ENCODE results near the gene MLC1. TPM values are rescaled to one million over a fixed set of nuclear protein-coding genes. Genes with fewer than 3 reads are reported as not detected.

Gene MLC1
- total and polyA plus RNA-seq, 8 donors, result 0.39 to 3.0 (median 2.1) TPM

GRCh38 chr22:50025993-50026392, 59.2 kb downstream of the MLC1 start:
- ATAC-seq (no peak), DNase-seq (no peak)
- Histone ChIP-seq H3K36me3 (no peaks in the 10 kb centered on the region), H3K4me3 (no peak overlapping the region), H3K27ac (no peak overlapping the region), H3K9me3 (no peaks in the 10 kb centered on the region), H3K4me1 (peaks cover 3 to 10% of the 10 kb centered on the region in 2 donors), H3K27me3 (peaks cover 5 to 38% of the 10 kb centered on the region in 2 donors)
- TF ChIP-seq, protein P1, sequence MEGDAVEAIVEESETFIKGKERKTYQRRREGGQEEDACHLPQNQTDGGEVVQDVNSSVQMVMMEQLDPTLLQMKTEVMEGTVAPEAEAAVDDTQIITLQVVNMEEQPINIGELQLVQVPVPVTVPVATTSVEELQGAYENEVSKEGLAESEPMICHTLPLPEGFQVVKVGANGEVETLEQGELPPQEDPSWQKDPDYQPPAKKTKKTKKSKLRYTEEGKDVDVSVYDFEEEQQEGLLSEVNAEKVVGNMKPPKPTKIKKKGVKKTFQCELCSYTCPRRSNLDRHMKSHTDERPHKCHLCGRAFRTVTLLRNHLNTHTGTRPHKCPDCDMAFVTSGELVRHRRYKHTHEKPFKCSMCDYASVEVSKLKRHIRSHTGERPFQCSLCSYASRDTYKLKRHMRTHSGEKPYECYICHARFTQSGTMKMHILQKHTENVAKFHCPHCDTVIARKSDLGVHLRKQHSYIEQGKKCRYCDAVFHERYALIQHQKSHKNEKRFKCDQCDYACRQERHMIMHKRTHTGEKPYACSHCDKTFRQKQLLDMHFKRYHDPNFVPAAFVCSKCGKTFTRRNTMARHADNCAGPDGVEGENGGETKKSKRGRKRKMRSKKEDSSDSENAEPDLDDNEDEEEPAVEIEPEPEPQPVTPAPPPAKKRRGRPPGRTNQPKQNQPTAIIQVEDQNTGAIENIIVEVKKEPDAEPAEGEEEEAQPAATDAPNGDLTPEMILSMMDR (IDR thresholded peaks at IDR 0.05), result no peak
- intact Hi-C loops (cut with DNase I), result no loop called here

GRCh38 chr22:50022171-50022819, 62.9 kb downstream of the MLC1 start:
- Histone ChIP-seq H3K27ac (no peak overlapping the region), H3K36me3 (no peaks in the 10 kb centered on the region), H3K27me3 (peaks cover 12 to 30% of the 10 kb centered on the region in 2 donors), H3K4me1 (no peaks in the 10 kb centered on the region), H3K4me3 (no peak overlapping the region), H3K9me3 (no peaks in the 10 kb centered on the region)
- intact Hi-C loops (cut with DNase I), result no loop called here
- no peak for ATAC-seq
- TF ChIP-seq, protein P1 (IDR thresholded peaks at IDR 0.05), result no peak
- DNase-seq, result no peak

GRCh38 chr22:50020606-50021005, 64.6 kb downstream of the MLC1 start:
- Histone ChIP-seq H3K27me3 (peaks cover 22 to 42% of the 10 kb centered on the region in 2 donors), H3K36me3 (no peaks in the 10 kb centered on the region), H3K27ac (no peak overlapping the region), H3K4me3 (no peak overlapping the region), H3K9me3 (no peaks in the 10 kb centered on the region), H3K4me1 (no peaks in the 10 kb centered on the region)
- intact Hi-C loops (cut with DNase I), result no loop called here
- DNase-seq, result no peak
- TF ChIP-seq, protein P1 (IDR thresholded peaks at IDR 0.05), result no peak
- ATAC-seq, result no peak

DNA sequence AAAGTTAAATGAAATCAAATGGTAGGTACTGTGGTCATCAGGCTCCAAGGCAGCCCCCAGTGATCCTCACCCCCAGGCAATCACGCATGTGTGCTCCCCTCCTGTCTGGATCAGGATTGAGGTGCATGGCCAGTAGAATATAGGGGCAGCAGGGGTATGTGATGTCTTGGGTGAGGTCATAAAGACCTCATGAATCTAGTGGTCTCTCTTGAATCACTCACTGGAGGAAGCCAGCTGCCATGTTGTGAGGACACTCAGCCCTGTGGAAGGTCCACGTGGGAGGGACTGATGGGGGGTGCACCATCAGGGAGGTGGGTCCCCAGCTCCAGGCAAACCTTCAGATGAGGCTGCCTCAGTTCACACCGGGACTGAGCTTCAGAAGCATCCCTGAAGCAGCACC, 65.9 kb downstream of the MLC1 start:
- no peak overlapping the region for H3K4me3 ChIP-seq
- H3K4me1 ChIP-seq, result peaks cover 5 to 7% of the 10 kb centered on the region in 2 donors
- DNase-seq (no peak), ATAC-seq (no peak)
- H3K9me3 ChIP-seq, result no peaks in the 10 kb centered on the region
- intact Hi-C loops (cut with DNase I), result no loop called here
- TF ChIP-seq, protein P1 (IDR thresholded peaks at IDR 0.05), result no peak
- H3K27me3 ChIP-seq, result peaks cover 31 to 49% of the 10 kb centered on the region in 2 donors
- H3K36me3 ChIP-seq, result no peaks in the 10 kb centered on the region
- H3K27ac ChIP-seq, result no peak overlapping the region

- peaks cover 35 to 55% of the 10 kb centered on the region in 2 donors for H3K27me3 ChIP-seq
- ATAC-seq, result no peak
- H3K4me1 ChIP-seq, result peaks cover 5 to 7% of the 10 kb centered on the region in 2 donors
These were observed 66.5 kb downstream of the MLC1 start for GRCh38 chr22:50018608-50019285.

More at GRCh38 chr22:50018608-50019285, 66.5 kb downstream of the MLC1 start:
- no peak overlapping the region for H3K27ac ChIP-seq
- TF ChIP-seq, protein P1 (IDR thresholded peaks at IDR 0.05), result no peak
- H3K4me3 ChIP-seq, result no peak overlapping the region
- H3K36me3 ChIP-seq, result no peaks in the 10 kb centered on the region
- DNase-seq, result no peak
- H3K9me3 ChIP-seq, result no peaks in the 10 kb centered on the region
- intact Hi-C loops (cut with DNase I), result no loop called here

Measured in left lung (tissue), 10 donors.